ENCODE data around the gene SPATA1.
"Not testable (repeated sequence)": the region's sequence is repeated elsewhere in the genome, so short reads cannot be mapped to it uniquely, and the experiment has no call there.

Gene SPATA1

DNA sequence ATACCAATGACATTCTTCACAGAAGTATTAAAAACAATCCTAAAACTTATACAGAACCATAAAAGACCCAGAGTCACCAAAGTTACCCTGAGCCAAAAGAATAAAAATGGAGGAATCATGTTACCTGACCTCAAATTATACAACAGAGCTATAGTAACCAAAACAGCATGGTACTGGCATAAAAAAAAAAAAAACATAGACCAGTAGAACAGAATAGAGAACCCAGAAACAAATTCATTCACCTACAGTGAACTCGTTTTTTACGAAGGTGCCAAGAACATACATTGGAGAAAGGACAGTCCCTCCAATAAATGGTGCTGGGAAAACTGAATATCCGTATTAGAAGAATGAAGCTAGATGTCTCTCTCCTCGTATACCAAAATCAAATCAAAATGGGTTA is 2.8 kb downstream of the SPATA1 start:
- no peak for DNase-seq

GRCh38 chr1:84510165-84510564 is 4.0 kb downstream of the SPATA1 start:
- DNase-seq: no peak

GRCh38 chr1:84510668-84511067 is 4.5 kb downstream of the SPATA1 start:
- DNase-seq: no peak

- no peak for DNase-seq
Measured at GRCh38 chr1:84524590-84524989, 18.4 kb downstream of the SPATA1 start.

DNA sequence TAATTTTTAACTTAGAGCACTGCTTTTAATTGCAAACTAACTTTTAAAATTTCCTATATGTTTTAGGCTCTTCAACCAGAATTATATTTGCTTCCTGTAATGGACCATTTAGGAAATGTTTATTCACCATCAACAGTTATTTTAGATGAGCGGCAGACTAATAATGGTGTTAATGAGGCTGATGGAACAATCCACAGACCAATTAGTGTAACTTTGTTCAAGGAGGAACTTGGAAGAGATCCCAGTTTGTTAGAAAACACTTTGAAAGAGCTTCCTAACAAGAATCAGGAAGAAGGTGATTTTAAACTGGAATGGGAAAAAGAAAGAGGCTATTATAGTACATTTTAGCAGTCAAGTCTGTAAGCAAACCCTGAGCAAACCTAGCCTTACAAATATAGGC is 19.6 kb downstream of the SPATA1 start:
- peak; percentile 93 for DNase-seq

DNA sequence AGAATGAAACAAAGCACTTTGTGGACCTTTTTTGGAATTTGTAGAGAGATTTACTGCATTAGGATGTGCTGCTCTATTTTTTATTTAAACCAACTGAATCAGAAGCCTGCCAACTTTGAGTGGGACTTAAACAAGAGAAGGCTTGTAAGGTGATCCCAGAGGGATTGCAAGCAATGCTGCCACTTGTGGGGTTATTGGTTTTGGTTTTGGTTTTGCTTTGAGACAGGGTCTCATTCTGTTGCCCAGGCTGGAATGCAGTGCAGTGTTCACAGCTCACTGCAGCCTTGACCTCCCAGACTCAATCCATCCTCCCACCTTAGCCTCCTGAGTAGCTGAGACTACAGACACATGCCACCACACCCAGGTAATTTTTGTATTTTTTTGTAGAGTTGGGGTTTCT is 32.4 kb downstream of the SPATA1 start:
- DNase-seq: no peak

GRCh38 chr1:84539972-84540371 is 33.8 kb downstream of the SPATA1 start:
- DNase-seq: no peak

- DNase-seq: no peak
Measured at GRCh38 chr1:84540759-84541158, 34.6 kb downstream of the SPATA1 start.

DNA sequence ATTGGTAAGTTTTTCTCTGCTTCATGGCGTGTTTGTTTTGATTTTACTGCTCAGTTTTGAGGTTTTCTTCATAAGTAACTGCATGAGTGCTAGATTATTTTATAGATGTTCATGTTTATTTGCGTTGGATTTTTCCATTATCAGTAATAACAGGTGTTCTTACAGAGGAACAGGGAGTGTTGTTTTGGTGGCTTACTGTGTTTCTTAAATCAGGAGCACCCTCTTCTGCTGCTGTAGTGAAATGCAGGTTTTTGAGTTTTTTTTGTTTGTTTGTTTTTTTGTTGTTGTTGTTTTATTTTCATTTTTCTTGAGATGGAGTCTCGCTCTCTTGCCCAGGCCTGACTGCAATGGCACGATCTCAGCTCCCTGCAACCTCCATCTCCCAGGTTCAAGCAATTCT is 35.5 kb downstream of the SPATA1 start:
- DNase-seq: peak; percentile 23

DNA sequence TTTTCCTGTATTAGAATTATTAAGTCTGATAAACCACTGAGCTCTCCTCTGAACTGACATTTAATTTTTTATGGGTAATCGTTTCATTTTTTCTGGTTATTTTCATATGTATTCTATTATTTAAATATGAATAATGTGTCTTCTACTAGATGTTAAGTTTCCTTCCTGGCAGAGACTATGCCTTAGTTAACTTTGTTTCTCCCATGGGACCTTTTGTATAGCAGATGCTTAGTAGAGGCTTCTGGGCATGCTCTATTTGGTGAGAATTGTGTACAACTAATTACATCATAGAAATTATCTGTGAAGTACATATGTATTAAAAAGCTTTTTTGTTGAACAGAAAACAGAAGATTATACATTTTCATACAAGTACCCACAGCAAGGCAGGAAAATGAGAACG is 44.6 kb downstream of the SPATA1 start:
- DNase-seq: no peak

DNA sequence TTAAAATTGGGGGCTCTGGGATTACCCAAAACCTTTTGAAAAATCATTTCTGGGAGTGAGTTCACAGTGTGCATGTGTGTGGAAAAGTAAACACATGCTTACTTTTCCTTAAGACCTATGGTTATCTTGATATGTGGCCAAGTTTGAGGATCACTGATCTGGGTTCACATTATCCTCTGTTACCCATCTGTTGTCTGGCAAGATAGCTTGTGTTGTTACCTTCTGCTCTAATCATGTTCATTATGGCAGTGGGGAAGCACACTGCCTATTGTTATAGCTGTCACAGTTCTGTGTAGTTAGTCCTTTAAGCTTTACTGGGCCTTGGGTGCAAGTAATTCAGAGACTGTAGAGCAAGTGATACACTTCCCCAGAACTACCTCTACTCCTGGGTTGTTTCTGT is 63.0 kb downstream of the SPATA1 start:
- DNase-seq: no peak

GRCh38 chr1:84570436-84571149 is 64.4 kb downstream of the SPATA1 start:
- DNase-seq: no peak

DNA sequence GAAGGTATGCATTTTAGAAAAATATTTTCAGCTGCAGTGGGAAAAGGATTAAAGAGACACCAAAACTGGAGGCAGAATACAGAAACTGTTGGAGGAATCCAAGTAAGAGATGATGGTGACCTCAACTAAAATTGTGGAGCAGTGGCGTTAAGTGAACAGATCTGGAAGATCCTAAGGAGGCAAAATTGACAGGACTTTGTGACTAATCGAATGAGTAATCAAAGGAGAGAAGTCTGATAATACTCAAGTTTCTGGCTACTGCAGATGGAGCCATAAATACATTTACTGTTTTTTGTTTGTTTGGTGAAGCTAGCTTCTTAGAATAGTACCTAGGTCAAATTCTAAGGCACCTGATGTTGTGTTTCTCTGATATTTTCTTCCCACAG is 65.0 kb downstream of the SPATA1 start:
- no peak for DNase-seq

- DNase-seq: no peak
Measured at GRCh38 chr1:84573481-84573966, 67.3 kb downstream of the SPATA1 start.

DNA sequence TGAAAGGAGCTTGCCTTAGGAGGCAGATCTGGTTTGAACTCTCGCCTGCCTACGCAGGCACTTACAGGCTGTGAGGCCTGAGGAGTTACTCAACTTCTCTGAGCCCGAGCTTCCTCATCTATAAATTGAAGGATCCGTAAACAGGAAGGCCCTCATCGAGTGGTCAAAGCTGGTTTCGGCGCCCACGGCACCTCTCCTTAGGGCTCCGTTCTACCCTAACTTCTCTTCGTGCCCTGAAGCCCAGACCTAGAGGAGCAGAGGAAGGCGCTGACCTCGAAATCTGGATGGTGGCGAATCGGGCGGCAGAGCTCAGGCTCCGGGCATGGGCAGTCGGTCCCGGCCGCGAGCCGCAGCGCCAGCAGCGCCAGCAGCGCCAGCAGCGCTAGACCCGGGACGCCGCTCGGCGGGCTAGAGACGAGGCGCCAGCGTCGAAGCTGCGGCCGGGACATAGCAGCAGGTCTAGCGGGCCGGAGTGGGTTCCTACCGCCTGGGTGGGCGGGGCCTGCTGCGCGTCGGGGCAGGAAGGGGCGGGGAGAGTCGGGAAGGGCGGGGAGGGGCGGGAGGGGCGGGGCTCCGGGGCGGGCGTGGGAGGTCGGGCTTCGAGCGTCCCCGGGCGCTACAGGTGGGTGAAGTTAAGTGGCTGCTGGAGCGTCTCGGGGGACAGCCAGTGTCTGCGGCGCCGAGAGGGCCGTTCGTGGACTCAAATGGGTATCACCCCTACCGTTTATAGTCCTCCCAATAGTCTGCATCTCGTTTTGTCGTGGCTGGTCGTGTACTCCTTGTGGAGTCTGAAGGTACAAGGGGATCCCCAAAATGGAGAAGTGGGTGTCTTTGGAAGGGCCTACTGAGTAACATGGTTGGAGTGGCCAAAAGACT is 68.0 kb downstream of the SPATA1 start, which contains the start of gene CTBS:
Gene CTBS, minus strand, starts transcription at position 474 of the 876 bp plus-strand sequence. Its CDS starts 25 bp downstream, at position 449.
- DNase-seq: peak; percentile 83

DNA sequence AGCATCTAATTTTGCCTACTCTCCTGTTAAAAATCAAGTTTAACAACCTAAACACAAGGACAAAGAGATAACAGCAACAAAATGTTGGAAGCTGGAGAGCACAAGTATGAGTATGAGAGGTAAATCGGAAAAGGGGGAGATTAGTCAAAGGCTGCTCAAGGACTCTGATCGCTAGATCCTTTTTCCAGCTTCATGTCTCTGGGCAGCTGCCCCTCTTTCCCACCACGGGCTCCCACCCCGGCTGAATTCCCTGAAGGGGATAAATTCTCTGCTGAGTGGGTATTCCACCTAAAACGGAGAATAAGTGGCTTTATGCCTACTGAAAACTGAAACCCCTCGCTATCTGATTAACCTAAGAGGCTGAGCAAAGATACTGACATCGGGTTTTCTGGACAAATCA is 68.8 kb downstream of the SPATA1 start:
- DNase-seq: peak; percentile 67

DNA sequence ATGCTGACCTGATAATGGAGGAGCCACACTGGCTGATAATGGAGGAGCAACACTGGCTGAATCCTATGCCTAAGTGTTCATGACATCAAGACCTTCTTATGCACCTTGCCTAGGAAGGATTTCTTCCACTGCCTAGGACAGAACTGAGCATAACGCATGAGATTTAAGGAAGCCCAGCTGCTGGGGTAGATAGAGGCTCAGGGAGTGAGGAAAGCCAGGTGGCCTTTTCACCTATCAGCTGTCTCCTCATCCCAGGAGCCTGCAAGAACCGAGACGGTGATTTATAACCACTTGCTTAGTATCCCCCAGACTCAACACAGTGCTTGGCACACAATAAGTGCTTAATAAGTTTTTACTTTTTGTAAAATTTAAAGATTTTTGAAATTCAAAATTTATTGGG is 75.5 kb downstream of the SPATA1 start:
- no peak for DNase-seq

DNA sequence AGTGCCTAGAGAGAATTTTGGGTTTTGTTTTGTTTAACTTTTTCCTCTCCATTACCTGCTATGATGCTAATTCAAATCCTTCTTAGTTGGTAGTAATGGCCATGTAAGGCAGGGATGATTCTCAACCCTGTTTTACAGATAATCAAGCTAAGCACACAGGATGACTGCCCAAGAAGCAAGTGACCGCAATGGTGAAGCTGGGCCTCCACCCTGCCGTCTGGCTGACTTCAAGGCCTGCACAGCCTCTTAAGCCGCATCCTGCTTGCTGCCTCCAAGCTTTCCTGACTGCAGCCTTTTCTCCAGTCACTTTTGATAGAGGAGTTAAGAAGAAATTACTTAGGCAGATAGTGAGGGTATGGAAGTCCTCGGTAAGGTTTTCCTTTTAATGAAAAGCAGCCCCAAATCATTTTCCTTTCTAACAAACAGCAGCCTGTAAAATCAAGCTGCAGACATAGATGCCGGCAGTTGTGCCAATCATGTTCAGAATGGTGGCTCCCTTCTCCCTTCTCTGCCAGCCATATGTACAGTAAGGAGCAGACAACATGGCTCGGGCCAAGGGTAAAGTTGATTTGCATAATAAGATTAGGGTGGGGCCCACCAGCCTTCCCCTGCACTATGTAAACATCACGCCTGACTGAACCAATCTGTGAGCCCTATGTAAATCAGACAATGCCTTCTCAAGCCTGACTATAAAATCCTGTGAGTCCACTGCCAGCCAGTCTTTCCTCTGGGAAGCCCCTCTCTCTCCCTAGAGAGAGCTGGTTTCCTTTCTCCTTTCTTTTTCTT is 76.8 kb downstream of the SPATA1 start:
- DNase-seq: peak; percentile 21

DNA sequence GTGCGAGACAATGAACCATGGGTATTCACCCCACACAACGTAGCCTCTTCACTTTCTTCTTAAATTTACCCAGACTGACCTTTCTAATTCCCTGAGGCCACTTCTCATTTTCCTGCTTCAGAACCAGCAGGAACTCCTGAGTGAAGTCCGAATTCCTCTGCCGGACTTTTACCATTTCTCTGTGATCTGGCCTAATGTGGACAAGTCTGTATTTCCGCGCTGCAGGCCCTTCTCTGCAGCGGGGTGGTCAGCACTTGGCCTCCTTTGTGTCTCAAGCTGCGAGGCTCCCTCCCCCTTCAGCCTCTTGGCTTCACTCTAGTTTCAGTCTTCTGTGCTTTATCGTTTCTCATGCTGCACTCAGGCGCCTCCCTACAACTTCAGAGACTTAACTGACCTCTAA is 77.5 kb downstream of the SPATA1 start:
- DNase-seq: no peak

GRCh38 chr1:84584126-84584525 is 77.9 kb downstream of the SPATA1 start:
- no peak for DNase-seq

DNA sequence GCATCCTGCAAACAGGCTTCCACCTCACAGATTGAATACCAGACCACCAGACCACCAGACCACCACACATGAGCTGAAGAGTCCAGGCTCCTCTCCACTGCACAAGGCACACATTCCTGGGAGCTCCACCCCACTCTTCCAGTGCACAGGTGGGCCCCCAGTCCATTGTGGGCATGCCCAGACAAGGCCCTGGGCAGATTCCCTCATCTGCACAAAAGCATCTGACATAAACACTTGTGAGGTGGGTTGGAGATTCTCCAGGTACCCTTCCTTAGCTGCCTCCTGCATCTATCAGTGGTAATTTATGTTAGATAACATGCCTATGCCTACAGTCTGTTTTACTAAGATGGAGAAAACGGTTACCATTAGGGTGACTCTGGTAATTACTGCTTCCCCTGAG is 79.6 kb downstream of the SPATA1 start:
- no peak for DNase-seq

- no peak for DNase-seq
Measured at GRCh38 chr1:84587099-84587498, 80.9 kb downstream of the SPATA1 start.

DNA sequence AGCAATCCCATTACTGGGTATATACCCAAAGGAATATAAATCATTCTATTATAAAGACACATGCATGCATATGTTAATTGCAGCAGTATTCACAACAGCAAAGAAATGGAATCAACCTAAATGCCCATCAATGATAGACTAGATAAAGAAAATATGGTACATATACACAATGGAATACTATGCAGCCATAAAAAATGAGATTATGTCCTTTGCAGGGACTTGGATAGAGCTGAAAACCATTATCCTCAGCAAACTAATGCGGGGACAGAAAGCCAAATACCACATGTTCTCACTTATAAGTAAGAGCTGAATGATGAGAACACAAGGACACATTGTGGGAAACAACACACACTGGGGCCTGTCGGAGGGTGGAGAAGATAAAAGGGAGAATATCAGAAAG is 88.8 kb downstream of the SPATA1 start:
- DNase-seq: not testable (repeated sequence)

Measured in NCI-H1105 treated with DMSO at 0.1 percent for 48 hours (cell line).